Activated CD8-positive, alpha-beta memory T cell treated with anti-CD3 and anti-CD28 coated beads for 36 hours (primary cell): Measurements from ENCODE around the gene NDUFAF2. TPM values are rescaled to one million over a fixed set of nuclear protein-coding genes. Genes with fewer than 3 reads are reported as not detected.

Experiments used
- CTCF ChIA-PET: fragments of 350-600 bp; sonication (Branson Sonifier 250); formaldehyde crosslinking; loops from one replicate; lab custom pipeline; 2021; ENCODE audit warnings: antibody characterized with exemption; lab: Charles Lee
- POLR2A ChIA-PET: fragments of 350-600 bp; sonication (Branson Sonifier 250); formaldehyde crosslinking; loops from one replicate; lab custom pipeline; 2021; ENCODE audit warnings: antibody characterized with exemption; lab: Charles Lee
- total RNA-seq, 2 experiments: library from RNA; stranded (reverse); gene quantifications; one replicate each; pipeline ENCODE4 v1.2.3, GENCODE V29; 2021

NDUFAF2 gene
- total RNA-seq, 2 experiments from 2014 or later: 43.8 to 48.3 TPM

DNA sequence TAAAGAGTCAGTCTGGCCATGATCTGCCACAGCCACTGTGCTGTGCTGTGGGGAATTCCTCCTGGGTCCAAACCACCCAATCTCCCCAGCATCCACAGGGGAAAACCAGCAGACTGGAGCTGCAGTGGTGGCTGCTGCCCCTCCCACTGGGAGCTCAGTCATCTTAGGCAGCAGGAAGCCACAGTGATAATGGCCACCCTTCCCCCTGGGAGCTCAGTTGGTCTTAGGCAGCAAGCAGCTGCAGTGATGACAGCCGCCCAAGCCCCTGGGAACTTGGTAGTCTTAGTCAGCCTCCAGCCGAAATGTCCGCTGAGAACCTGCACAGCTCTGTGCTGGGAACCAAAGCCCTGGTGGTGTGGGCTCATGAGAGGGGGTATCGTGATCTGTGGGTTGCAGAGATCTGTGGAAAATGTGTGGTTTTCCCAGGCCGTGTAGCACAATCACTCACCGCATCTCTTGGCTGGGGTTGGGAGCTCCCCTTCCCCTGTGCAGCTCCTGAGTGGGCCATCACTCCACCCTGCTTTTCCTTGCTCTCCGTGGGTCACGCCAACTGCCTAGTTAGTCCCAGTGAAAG is 255.7 kb downstream of the NDUFAF2 start:
- CTCF ChIA-PET: no interaction called here
- POLR2A ChIA-PET: no interaction called here

DNA sequence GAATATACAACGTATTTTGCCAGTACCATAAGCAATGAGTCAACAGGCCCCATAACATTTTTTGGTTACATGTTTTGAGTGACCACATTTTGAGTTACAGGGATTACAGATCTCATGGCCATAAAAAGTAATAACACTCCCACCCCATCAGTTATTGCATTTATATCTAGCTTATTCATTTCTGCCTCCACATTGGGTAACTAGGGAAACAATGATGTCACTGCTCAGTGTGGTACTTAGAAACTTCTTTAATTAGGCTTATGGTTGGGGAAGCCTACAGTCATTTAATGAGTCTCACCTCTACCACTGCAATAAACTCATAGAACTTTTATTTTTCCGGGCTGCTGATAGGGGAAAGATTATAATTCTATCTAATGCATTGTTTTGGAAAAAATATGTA is 257.2 kb downstream of the NDUFAF2 start:
- POLR2A ChIA-PET: no interaction called here
- CTCF ChIA-PET: no interaction called here

Other genes with a start within 250 kb of the NDUFAF2 start
- gene DEPDC1B, start 245.0 kb upstream of the NDUFAF2 start, total RNA-seq: 10 to 100 TPM; 16.2 to 16.5 TPM
- under 1 TPM; 0.04 to 0.06 TPM for gene ELOVL7, start 100.9 kb upstream of the NDUFAF2 start, total RNA-seq
- 10 to 100 TPM; 13.0 to 14.5 TPM for gene ERCC8, start 135 bp upstream of the NDUFAF2 start, total RNA-seq
- gene SMIM15, start 217.3 kb downstream of the NDUFAF2 start, total RNA-seq: 10 to 100 TPM; 91.1 to 93.9 TPM